ENCODE data around the gene PPP1R2.

The PPP1R2 gene

DNA sequence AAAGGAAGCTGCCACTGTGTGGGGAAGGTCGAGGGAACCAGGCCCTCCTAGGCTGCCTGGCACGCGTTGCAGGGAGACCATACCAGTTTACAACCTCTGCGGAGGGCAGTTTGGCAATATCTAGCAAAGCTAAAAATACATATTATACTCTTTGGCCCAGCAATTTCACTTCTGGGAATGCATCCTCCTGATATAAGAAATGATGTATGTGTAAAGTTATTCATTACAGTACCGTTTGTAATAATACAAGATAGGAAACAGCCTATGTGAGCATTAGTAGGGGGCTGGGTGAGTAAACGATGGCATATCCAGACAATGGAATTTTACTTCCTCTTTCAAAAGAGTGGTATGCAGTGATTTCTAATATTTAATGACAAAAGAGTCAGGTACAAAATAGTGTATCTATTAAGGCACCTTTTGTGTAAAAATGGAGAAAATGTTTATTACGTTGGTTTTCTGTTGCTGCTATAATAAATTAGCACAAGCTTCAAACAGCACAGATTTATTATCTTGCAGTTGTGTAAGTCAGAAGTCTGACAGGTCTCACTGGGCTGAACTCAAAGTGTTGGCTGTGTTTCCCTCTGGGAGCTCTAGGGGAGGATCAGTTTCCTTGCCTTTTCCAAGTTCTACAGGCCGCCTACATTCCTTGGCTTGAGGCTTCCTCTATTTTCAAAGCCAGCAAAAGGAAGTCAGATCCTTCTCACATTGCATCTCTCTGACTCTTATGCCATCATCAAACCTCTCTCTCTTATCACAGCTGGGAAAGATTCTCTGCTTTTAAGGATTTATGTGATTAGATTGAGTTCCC lies 31.6 kb upstream of the PPP1R2 start:
- TF ChIP-seq CTCF (conservative IDR thresholded peaks at IDR 0.05) (no peak), ZFX (IDR thresholded peaks at IDR 0.05) (no peak)
- no peak overlapping the region for H3K27ac ChIP-seq

GRCh38 chr3:195573611-195574496 lies 30.7 kb upstream of the PPP1R2 start:
- no peak for TF ChIP-seq CTCF (conservative IDR thresholded peaks at IDR 0.05)
- TF ChIP-seq ZFX (IDR thresholded peaks at IDR 0.05), result no peak

GRCh38 chr3:195571361-195571760 lies 28.2 kb upstream of the PPP1R2 start:
- no peak overlapping the region for H3K27ac ChIP-seq
- no peak for TF ChIP-seq ZFX (IDR thresholded peaks at IDR 0.05)
- TF ChIP-seq CTCF (conservative IDR thresholded peaks at IDR 0.05), result no peak

More at GRCh38 chr3:195573611-195574496, 30.7 kb upstream of the PPP1R2 start:
- no peak overlapping the region for H3K27ac ChIP-seq

DNA sequence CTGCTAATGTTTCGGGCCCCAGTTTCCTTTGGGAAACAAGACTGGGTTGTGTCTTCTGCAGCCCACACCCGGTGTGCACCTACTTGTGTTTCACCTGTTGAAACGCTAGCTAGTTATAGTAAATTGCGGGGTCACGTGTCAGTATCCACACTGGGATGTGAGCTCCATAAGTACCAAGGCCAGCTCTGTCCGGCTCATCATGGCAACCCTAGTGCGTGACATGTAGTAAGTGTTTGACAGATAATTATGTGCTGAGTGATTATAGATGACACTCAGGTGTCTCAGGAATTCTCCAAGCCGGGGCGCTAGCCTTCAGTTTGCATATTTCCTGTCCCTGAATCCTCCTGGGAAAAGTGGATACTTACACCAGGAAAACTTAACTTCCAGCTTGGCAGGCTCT lies 27.8 kb upstream of the PPP1R2 start:
- TF ChIP-seq ZFX (IDR thresholded peaks at IDR 0.05), result no peak
- no peak for TF ChIP-seq CTCF (conservative IDR thresholded peaks at IDR 0.05)
- H3K27ac ChIP-seq, result no peak overlapping the region

DNA sequence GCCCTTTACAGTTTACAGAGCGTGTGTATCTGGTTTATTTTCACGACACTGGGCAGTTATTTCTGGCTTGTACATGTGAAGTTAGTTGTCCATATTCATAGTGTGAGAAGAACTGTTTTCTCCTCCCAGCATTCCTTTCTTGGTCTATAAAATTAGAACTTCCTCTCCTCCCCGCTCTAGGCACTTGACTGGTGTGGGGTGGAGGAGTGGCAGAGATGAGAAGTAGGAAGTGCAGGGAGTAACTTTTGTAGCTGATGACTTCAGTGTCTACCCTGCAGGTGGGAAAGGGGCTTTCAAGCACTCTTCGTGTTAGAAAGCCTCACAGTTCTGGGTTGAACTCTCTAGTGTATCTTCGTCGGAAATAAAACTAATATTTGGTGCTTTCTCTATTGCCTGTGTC lies 27.2 kb upstream of the PPP1R2 start:
- H3K27ac ChIP-seq, result no peak overlapping the region
- TF ChIP-seq CTCF (conservative IDR thresholded peaks at IDR 0.05), result no peak
- no peak for TF ChIP-seq ZFX (IDR thresholded peaks at IDR 0.05)

DNA sequence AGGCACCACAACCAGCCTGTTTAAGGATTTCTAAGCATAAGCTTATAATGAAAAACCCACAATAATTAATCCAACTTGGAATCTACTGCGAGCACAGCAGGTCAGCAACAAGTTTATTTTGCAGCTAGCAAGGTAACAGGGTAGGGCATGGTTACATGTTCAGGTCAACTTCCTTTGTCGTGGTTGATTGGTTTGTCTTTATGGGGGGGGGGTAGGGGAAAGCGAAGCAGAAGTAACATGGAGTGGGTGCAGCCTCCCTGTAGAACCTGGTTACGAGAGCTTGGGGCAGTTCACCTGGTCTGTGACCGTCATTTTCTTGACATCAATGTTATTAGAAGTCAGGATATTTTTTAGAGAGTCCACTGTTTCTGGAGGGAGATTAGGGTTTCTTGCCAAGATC lies 25.5 kb upstream of the PPP1R2 start:
- TF ChIP-seq CTCF (conservative IDR thresholded peaks at IDR 0.05) (no peak), ZFX (IDR thresholded peaks at IDR 0.05) (no peak)
- H3K27ac ChIP-seq, result no peak overlapping the region

DNA sequence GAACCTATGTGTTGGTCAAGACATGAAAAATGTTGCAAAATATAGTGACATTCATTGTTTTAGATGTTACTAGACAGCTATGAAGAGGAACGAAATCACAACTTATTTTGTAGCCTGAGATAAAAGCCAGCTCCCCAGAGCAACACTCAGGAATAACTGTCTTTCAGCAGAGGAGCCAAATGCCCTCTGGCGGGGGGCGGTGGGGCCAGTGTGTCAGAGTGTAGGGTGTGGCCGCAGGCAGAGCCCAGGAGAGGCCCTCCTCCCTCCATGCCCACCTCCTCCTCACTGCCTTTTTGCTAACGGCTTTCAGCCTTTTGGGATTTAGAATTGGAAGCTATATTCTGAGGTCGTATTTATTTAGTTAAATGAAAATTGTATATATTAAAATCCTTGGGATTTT lies 23.7 kb upstream of the PPP1R2 start:
- TF ChIP-seq CTCF (conservative IDR thresholded peaks at IDR 0.05), result no peak
- TF ChIP-seq ZFX (IDR thresholded peaks at IDR 0.05), result no peak
- no peak overlapping the region for H3K27ac ChIP-seq

Measured in C4-2B (cell line).